Loucy (cell line): ENCODE measurements around the gene SMIM22.

ENCODE experiments used
- H2AFZ ChIP-seq: fragments of 200-600 bp; sonication (generic); 2 replicates; pipeline ENCODE4 v1.6.0; 2016; ENCODE audit warnings: antibody characterized with exemption, mild to moderate bottlenecking, low read length, moderate library complexity
- H3F3A ChIP-seq: fragments of 200-600 bp; 2 replicates; pipeline ENCODE4 v1.6.0; 2016; ENCODE audit warnings: antibody characterized with exemption, low read depth, mild to moderate bottlenecking
- H3K27me3 ChIP-seq: fragments of 200-600 bp; sonication (generic); 2 replicates; pipeline ENCODE4 v1.6.1; 2014; ENCODE audit warnings: low read length, mild to moderate bottlenecking; ENCODE audit not compliant: insufficient read depth, poor library complexity, severe bottlenecking
- H3K36me3 ChIP-seq: fragments of 200-600 bp; sonication (generic); 2 replicates; pipeline ENCODE4 v1.6.1; 2016; ENCODE audit warnings: low read length; ENCODE audit not compliant: insufficient read depth
- H3K4me1 ChIP-seq: fragments of 200-600 bp; sonication (generic); 2 replicates; pipeline ENCODE4 v1.5.1; 2014; ENCODE audit warnings: low read length, mild to moderate bottlenecking; ENCODE audit not compliant: insufficient read depth, poor library complexity, severe bottlenecking
- H3K4me2 ChIP-seq: fragments of 200-600 bp; sonication (generic); 2 replicates; pipeline ENCODE4 v1.6.0; 2014; ENCODE audit warnings: antibody characterized with exemption, low read length, low read depth, mild to moderate bottlenecking; ENCODE audit not compliant: poor library complexity, severe bottlenecking
- H3K4me3 ChIP-seq: fragments of 200-600 bp; sonication (generic); 2 replicates; pipeline ENCODE4 v1.5.1; 2014; ENCODE audit warnings: low read length, mild to moderate bottlenecking, mixed read lengths; ENCODE audit not compliant: poor library complexity, severe bottlenecking
- H3K79me2 ChIP-seq: fragments of 200-600 bp; sonication (generic); 2 replicates; pipeline ENCODE4 v1.6.1; 2014; ENCODE audit warnings: low read length; ENCODE audit not compliant: insufficient read depth
- H3K9ac ChIP-seq: fragments of 200-600 bp; sonication (generic); 2 replicates; pipeline ENCODE4 v1.6.0; 2014; ENCODE audit warnings: mild to moderate bottlenecking, low read depth, low read length, moderate library complexity; ENCODE audit not compliant: poor library complexity, severe bottlenecking
- H3K9me2 ChIP-seq: fragments of 200-600 bp; sonication (generic); replicated peaks from 2 replicates; pipeline ENCODE4 v1.6.1; 2016; ENCODE audit warnings: low read depth, low read length, mixed read lengths
- H3K9me3 ChIP-seq: fragments of 200-600 bp; sonication (generic); 2 replicates; pipeline ENCODE4 v1.6.1; 2014; ENCODE audit warnings: mild to moderate bottlenecking, antibody characterized with exemption, low read length, low read depth; ENCODE audit not compliant: insufficient read depth
- H4K20me1 ChIP-seq: fragments of 200-600 bp; sonication (generic); 2 replicates; pipeline ENCODE4 v1.6.0; 2014; ENCODE audit warnings: antibody characterized with exemption, low read length, mild to moderate bottlenecking; ENCODE audit not compliant: insufficient read depth, poor library complexity, severe bottlenecking
- EZH2phosphoT487 ChIP-seq: fragments of 200-600 bp; IDR thresholded peaks from 2 replicates; pipeline ENCODE4 v1.6.1; 2018; ENCODE audit warnings: antibody characterized with exemption, mild to moderate bottlenecking, moderate library complexity, borderline replicate concordance
- TF ChIP-seq, protein P1 (sequence below): fragments of 200-600 bp; sonication (generic); conservative IDR thresholded peaks from 2 replicates; pipeline ENCODE4 v1.5.1; 2014; ENCODE audit warnings: mild to moderate bottlenecking, antibody characterized with exemption, low read length

The SMIM22 gene

DNA sequence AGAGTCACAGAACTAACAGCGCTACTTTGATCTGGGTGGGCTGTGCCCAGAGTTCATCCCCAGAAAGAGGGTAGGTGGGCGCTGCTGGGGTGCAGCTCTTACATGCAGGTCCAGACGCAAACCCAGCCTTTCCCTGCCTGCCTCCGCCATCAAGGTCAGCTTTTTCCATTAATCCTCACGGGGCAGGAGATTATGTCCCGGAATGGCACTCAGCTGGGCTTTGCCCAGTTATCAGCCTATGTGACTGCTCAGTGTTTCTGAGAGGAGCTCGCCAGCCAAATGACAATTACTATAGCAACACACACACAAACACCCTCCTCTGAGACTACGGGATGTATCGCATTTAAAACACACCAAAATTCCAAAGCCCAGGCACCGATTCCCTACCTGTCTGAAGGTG is 31.8 kb downstream of the SMIM22 start:
- no peaks in the 10 kb centered on the region for H3K9me3 ChIP-seq
- no peak for TF ChIP-seq EZH2phosphoT487
- TF ChIP-seq, protein P1, sequence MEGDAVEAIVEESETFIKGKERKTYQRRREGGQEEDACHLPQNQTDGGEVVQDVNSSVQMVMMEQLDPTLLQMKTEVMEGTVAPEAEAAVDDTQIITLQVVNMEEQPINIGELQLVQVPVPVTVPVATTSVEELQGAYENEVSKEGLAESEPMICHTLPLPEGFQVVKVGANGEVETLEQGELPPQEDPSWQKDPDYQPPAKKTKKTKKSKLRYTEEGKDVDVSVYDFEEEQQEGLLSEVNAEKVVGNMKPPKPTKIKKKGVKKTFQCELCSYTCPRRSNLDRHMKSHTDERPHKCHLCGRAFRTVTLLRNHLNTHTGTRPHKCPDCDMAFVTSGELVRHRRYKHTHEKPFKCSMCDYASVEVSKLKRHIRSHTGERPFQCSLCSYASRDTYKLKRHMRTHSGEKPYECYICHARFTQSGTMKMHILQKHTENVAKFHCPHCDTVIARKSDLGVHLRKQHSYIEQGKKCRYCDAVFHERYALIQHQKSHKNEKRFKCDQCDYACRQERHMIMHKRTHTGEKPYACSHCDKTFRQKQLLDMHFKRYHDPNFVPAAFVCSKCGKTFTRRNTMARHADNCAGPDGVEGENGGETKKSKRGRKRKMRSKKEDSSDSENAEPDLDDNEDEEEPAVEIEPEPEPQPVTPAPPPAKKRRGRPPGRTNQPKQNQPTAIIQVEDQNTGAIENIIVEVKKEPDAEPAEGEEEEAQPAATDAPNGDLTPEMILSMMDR = no peak
- H2AFZ ChIP-seq = no peak overlapping the region
- no peaks in the 10 kb centered on the region for H3F3A ChIP-seq
- H3K36me3 ChIP-seq = peaks cover 61% of the 10 kb centered on the region; the same call in 1 of the 2 replicates
- no peaks in the 10 kb centered on the region for H3K27me3 ChIP-seq
- no peaks in the 10 kb centered on the region for H3K79me2 ChIP-seq
- H3K9ac ChIP-seq = no peak overlapping the region
- no peaks in the 10 kb centered on the region for H3K4me1 ChIP-seq
- no peak overlapping the region for H3K4me2 ChIP-seq
- no peak overlapping the region for H3K4me3 ChIP-seq
- H3K9me2 ChIP-seq = no peaks in the 10 kb centered on the region
- H4K20me1 ChIP-seq = no peaks in the 10 kb centered on the region

GRCh38 chr16:4828567-4829321 is 33.6 kb downstream of the SMIM22 start:
- H3K79me2 ChIP-seq = no peaks in the 10 kb centered on the region
- H3F3A ChIP-seq = no peaks in the 10 kb centered on the region
- H3K9me3 ChIP-seq = no peaks in the 10 kb centered on the region
- peaks cover 59% of the 10 kb centered on the region; the same call in 1 of the 2 replicates for H3K36me3 ChIP-seq
- TF ChIP-seq, protein P1 = no peak
- no peak for TF ChIP-seq EZH2phosphoT487
- H3K4me3 ChIP-seq = no peak overlapping the region
- H2AFZ ChIP-seq = no peak overlapping the region
- no peak overlapping the region for H3K4me2 ChIP-seq
- no peaks in the 10 kb centered on the region for H4K20me1 ChIP-seq
- no peaks in the 10 kb centered on the region for H3K9me2 ChIP-seq
- H3K4me1 ChIP-seq = no peaks in the 10 kb centered on the region
- no peaks in the 10 kb centered on the region for H3K27me3 ChIP-seq
- H3K9ac ChIP-seq = no peak overlapping the region

DNA sequence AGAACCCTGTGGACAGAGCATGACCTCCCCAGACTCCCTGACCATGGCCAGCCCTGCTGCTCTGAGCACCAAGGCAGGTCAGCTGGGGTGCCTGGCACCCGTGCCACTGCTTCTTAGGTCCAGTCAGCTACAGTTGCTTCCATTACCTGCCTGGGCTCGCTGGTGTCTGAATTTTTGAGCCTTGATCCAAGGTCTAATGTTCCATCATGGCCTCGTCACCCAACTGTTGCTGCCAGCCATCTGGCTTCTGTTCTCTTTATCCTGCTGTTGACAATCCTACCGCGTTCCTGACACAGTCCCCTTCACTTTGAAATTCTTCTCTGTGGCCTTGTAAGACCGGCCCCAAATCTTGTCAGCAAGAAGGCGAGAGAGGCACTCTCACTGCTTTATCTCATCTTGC is 35.2 kb downstream of the SMIM22 start:
- Histone ChIP-seq H3K9ac (no peak overlapping the region), H4K20me1 (no peaks in the 10 kb centered on the region), H3K4me2 (no peak overlapping the region), H3K36me3 (peaks cover 49% of the 10 kb centered on the region; the same call in 1 of the 2 replicates), H3K4me3 (no peak overlapping the region), H3K27me3 (no peaks in the 10 kb centered on the region), H3K4me1 (no peaks in the 10 kb centered on the region), H2AFZ (no peak overlapping the region), H3K79me2 (no peaks in the 10 kb centered on the region), H3K9me3 (no peaks in the 10 kb centered on the region), H3F3A (no peaks in the 10 kb centered on the region), H3K9me2 (no peaks in the 10 kb centered on the region)
- no peak for TF ChIP-seq EZH2phosphoT487
- TF ChIP-seq, protein P1 = no peak
